HG03354 (cell line): Measurements from ENCODE around the gene TMPO.
"Not testable (repeated sequence)": the region's sequence is repeated elsewhere in the genome, so short reads cannot be mapped to it uniquely, and the experiment has no call there.

Experiments used
- ATAC-seq: cut with Tn5 transposase; IDR thresholded peaks from one replicate; pipeline ENCODE4 v1.9.1; 2021; ENCODE audit warnings: mild to moderate bottlenecking; ENCODE audit not compliant: unreplicated experiment, poor library complexity, severe bottlenecking

Gene TMPO

DNA sequence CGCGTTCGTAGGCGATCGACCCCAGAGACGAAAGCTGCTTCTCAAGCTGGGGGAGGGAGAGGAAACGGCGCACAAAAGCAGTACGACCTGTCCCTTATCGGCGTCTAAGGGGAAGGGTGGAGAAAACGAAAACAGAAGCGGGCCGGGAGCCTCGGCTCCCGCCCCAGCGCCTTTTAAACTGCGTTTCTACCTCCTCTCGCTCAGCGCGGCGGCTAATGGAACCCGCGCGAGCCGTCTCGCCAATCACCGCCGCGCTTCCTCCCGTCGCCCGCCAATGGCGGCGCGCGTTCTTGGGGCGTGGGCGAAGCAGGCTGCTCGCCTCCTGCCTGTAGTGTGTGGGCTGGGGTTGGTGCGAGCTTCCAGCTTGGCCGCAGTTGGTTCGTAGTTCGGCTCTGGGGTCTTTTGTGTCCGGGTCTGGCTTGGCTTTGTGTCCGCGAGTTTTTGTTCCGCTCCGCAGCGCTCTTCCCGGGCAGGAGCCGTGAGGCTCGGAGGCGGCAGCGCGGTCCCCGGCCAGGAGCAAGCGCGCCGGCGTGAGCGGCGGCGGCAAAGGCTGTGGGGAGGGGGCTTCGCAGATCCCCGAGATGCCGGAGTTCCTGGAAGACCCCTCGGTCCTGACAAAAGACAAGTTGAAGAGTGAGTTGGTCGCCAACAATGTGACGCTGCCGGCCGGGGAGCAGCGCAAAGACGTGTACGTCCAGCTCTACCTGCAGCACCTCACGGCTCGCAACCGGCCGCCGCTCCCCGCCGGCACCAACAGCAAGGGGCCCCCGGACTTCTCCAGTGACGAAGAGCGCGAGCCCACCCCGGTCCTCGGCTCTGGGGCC lies at the start of gene TMPO:
Gene TMPO (plus strand): TSS at position 304 of the 824 bp plus-strand sequence. CDS start 278 bp downstream, at position 582.
- peak; percentile 82 for ATAC-seq

- ATAC-seq, result no peak
These were observed 49.3 kb upstream of the TMPO start for GRCh38 chr12:98465950-98466602.

- no peak for ATAC-seq
These were observed 48.6 kb upstream of the TMPO start for GRCh38 chr12:98466640-98467400.

DNA sequence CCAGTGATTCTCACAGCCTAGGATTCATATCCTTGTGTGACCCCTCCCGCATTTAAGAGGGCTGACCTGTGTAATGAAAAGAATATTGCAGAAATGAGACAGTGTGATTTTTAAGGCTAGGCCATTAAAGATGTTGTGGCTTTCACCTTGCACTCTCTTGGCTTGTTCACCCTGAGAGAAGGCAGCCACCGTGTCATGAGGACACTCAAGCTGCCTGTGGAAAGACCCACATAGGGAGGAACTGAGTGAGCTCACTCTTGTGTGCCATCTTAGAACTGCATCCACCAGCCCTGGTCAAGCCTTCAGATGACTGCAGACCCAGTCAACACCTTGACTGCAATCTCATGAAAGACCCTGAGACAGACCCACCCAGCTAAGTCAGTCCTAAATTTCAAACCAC lies 46.3 kb upstream of the TMPO start:
- no peak for ATAC-seq

GRCh38 chr12:98470469-98471082 lies 44.8 kb upstream of the TMPO start:
- peak; percentile 73 for ATAC-seq

- peak; percentile 16 for ATAC-seq
These were observed 44.3 kb upstream of the TMPO start for GRCh38 chr12:98471085-98471484.

- ATAC-seq, result no peak
These were observed 39.9 kb upstream of the TMPO start for GRCh38 chr12:98475565-98475908.

- no peak for ATAC-seq
These were observed 36.8 kb upstream of the TMPO start for GRCh38 chr12:98478606-98479005.

DNA sequence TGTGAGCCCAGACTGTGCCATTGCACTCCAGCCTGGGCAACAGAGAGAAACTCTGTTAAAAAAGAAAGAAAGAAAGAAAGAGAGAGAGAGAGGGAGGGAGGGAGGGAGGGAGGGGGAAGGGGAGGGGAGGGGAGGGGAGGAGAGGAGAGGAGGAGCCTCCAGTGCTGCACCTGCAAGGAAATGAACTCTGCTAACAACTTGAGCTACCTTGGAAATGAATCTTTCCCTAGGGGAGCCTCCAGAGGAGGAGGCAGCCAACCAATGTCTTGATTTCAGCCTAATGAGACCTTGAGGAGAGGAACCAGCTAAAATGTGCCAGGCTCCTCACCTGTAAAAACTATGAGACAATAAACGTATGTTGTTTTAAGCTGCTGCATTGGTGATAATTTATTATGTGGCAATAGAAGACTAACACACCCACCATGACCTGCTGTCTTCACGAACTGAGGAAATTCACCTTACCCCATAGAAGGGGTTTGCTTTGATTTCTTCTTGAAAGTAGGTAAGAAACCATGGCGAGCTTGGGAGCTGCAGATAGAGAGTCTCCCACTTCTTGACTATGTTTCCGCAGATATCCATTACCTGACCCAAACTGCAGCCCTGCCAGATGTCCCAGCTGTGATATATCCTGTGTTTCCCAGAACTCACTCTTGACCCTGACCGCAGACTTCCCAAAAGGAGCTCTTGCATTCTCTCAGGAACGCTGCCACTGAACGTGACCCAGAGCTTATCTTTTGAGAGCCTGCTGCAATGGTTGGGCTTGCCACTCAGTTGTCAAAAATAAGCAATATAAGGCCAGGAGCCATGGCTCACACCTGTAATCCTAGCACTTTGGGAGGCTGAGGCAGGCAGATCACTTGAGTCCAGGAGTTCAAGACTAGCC lies 31.5 kb upstream of the TMPO start:
- no peak for ATAC-seq

DNA sequence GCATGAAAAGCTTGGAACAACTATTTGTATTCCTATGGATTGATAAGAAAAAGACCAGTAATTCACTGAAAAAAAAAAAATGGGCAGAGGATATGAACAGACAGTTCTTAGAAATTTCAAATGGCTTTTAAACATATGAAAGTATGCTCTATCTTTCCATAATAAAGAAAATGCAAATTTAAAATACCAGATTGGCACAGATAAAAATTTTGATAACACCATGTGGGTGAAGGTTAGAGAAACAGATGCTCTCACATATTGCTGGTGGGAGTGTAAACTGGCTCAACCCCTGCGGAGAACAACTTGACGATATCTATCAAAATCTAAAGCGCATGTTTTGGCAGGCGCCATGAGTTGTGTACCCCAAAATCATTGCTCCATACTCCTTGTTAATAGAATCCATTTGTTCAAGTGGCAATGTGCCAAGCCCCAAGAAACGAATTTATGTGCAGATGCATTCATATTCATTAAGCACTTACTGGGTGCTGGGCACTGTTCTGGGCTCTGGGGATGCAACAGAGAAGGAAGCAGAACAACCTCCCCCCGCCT lies 29.5 kb upstream of the TMPO start:
- ATAC-seq, result no peak

DNA sequence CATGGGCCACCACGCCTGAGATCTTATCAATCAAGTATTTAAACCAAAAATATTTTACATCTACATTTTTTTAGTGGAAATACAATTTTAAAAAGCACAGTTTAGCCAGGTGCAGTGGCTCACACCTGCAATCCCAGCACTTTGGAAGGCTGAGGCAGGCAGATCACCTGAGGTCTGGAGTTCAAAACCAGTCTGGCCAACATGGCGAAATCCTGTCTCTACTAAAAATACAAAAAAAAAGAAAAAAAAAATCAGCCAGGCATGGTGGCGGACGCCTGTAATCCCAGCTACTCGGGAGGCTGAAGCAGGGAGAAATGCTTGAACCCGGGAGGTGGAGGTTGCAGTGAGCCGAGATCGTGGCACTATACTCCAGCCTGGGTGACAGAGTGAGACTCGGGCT lies 27.0 kb upstream of the TMPO start:
- not testable (repeated sequence) for ATAC-seq

GRCh38 chr12:98489176-98489575 lies 26.2 kb upstream of the TMPO start:
- no peak for ATAC-seq

GRCh38 chr12:98490501-98491453 lies 24.6 kb upstream of the TMPO start:
- peak; percentile 93 for ATAC-seq

GRCh38 chr12:98492580-98493140 lies 22.7 kb upstream of the TMPO start:
- no peak for ATAC-seq

DNA sequence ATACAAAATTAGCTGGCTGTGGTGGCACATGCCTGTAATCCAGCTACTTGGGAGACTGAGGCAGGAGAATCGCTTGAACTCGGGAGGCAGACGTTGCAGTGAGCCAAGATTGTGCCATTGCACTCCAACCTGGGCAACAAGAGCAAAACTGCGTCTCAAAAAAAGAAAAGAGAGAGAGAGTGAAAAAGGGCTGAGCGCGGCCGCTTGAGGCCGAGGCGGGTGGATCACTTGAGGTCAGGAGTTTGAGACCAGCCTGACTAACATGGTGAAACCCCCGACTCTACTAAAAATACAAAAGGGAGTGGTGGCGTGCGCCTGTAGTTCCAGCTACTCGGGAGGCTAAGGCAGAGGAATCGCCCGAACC lies 14.1 kb upstream of the TMPO start:
- ATAC-seq, result not testable (repeated sequence)

- ATAC-seq, result peak; percentile 65
These were observed 12.1 kb upstream of the TMPO start for GRCh38 chr12:98503342-98503591.

DNA sequence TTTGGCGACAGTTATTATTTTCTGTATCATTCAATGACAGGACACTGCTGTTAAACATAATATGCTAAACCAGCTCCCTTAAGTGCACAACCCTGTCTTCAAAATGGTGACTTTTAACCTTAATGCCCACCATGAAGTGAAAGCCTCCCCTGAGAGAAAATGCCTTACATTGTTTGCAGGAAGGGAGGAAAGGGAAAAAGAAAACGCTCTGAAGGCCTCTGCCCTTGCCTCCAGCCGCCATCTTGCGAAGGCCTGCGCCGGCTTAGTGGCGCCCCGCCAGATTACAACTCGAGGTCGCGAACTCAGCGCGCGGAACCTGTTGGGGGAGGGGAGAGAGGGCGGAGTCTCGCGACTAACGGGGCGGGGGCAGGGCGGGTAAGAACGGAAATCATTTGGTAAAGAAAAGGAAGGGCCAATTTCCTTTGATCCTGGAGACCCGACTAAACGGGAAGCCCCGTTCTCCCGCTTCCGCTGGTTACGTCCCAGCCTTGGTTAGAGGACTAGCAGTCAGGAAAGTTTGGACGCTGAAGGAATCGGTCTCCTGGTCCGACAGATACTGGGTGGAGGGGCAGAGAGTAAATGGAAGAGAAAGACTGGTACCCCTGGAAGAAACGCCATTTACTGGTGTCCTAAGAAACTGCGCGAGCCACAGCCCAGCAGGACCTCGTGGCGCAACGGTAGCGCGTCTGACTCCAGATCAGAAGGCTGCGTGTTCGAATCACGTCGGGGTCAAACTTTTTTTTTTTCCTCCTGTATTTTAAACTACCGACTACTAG lies 11.6 kb upstream of the TMPO start:
- peak; percentile 79 for ATAC-seq

GRCh38 chr12:98504368-98504617 lies 11.1 kb upstream of the TMPO start:
- ATAC-seq, result peak; percentile 8
